H1 (cell line): ENCODE data around the gene HEATR9. TPM values are rescaled to one million over a fixed set of nuclear protein-coding genes. Genes with fewer than 3 reads are reported as not detected.

Experiments used
- CTCF ChIA-PET: fragments of 300-600 bp; sonication (Branson Sonifier 250); formaldehyde crosslinking; loops from one replicate; lab custom pipeline; 2021; ENCODE audit not compliant: partially characterized antibody; lab: Charles Lee
- POLR2A ChIA-PET: fragments of 300-600 bp; sonication (Branson Sonifier 250); formaldehyde crosslinking; loops from one replicate; lab custom pipeline; 2021; ENCODE audit warnings: inconsistent platforms; ENCODE audit not compliant: partially characterized antibody; lab: Charles Lee
- DNase-seq, 2 experiments: peaks; one replicate each; pipeline versions ENCODE4 v3.0.0 to v3.0.0-alpha.2; 2010 to 2022; ENCODE audit warnings: low spot score in 2 of 2, low read depth in 1 of 2, mixed read lengths in 1 of 2
- FAIRE-seq: peaks from 2 replicates; lab custom pipeline; 2011; peaks lifted over from hg19 to GRCh38; lab: Jason Lieb, UNC
- H2AFZ ChIP-seq: 2 replicates; pipeline ENCODE4 v1.8.1; 2012; ENCODE audit warnings: low read length, inconsistent platforms
- H2AK5ac ChIP-seq: 2 replicates; pipeline ENCODE4 v1.6.1; 2013; ENCODE audit warnings: low read depth, low read length
- H2BK120ac ChIP-seq: replicated peaks from 2 replicates; pipeline ENCODE3; 2013; ENCODE audit warnings: low read depth, low read length, inconsistent platforms
- H2BK12ac ChIP-seq: 2 replicates; pipeline ENCODE4 v1.6.1; 2013; ENCODE audit warnings: low read depth, low read length
- H2BK15ac ChIP-seq: 2 replicates; pipeline ENCODE4 v1.6.1; 2013; ENCODE audit warnings: low read length
- H2BK20ac ChIP-seq: 2 replicates; pipeline ENCODE4 v1.6.1; 2013; ENCODE audit warnings: low read length
- H2BK5ac ChIP-seq: 2 replicates; pipeline ENCODE4 v1.6.1; 2013; ENCODE audit warnings: low read depth, low read length
- H3K14ac ChIP-seq: 2 replicates; pipeline ENCODE4 v1.6.1; 2013; ENCODE audit warnings: inconsistent platforms; ENCODE audit not compliant: insufficient read length
- H3K18ac ChIP-seq: 2 replicates; pipeline ENCODE4 v1.6.1; 2013; ENCODE audit warnings: low read length; ENCODE audit errors: extremely low read depth
- H3K23ac ChIP-seq: 2 replicates; pipeline ENCODE4 v1.6.1; 2013; ENCODE audit warnings: inconsistent platforms; ENCODE audit not compliant: insufficient read length
- H3K23me2 ChIP-seq: 2 replicates; pipeline ENCODE4 v1.6.1; 2013; ENCODE audit warnings: low read depth, low read length
- H3K27ac ChIP-seq: 2 replicates; pipeline ENCODE4 v1.6.1; 2011; ENCODE audit warnings: low read depth, low read length, inconsistent platforms
- H3K27me3 ChIP-seq, 4 experiments: replicated peaks in 1 of 4; 1 replicate in 1 of 4; 2 replicates in 3 of 4; pipeline versions ENCODE4 v1.6.1 to v1.8.1; 2011 to 2013; ENCODE audit warnings: low read length in 3 of 4, mild to moderate bottlenecking in 3 of 4, inconsistent platforms in 2 of 4, mixed read lengths in 2 of 4, moderate library complexity in 1 of 4; ENCODE audit not compliant: control insufficient read depth in 3 of 4, insufficient read depth in 3 of 4; ENCODE audit errors: extremely low read depth in 1 of 4
- H3K36me3 ChIP-seq, 4 experiments: 2 replicates each; pipeline versions ENCODE4 v1.6.1 to v1.8.1; 2011 to 2013; ENCODE audit warnings: mild to moderate bottlenecking in 4 of 4, low read length in 3 of 4, moderate library complexity in 2 of 4, control low read depth in 1 of 4, inconsistent platforms in 1 of 4; ENCODE audit not compliant: insufficient read depth in 4 of 4, control insufficient read depth in 2 of 4
- H3K4ac ChIP-seq: replicated peaks from 2 replicates; pipeline ENCODE3; 2013; ENCODE audit warnings: low read length, low read depth, mixed read lengths, inconsistent platforms; ENCODE audit not compliant: insufficient read length
- H3K4me1 ChIP-seq, 4 experiments: replicated peaks in 1 of 4; 1 replicate in 1 of 4; 2 replicates in 3 of 4; pipeline versions ENCODE4 v1.6.1 to v1.8.1; 2011 to 2013; ENCODE audit warnings: low read length in 3 of 4, inconsistent platforms in 2 of 4, mixed read lengths in 1 of 4; ENCODE audit not compliant: insufficient read depth in 4 of 4, control insufficient read depth in 3 of 4
- H3K4me2 ChIP-seq, 2 experiments: 2 replicates each; pipeline versions ENCODE4 v1.6.1 to v1.8.1; 2011 to 2013; ENCODE audit warnings: low read depth in 2 of 2, low read length in 2 of 2, control low read depth in 1 of 2, inconsistent platforms in 1 of 2, mild to moderate bottlenecking in 1 of 2; ENCODE audit not compliant: insufficient read depth in 1 of 2
- H3K4me3 ChIP-seq, 4 experiments: fragments of 200-600, 300-600 bp in 1 of 4; sonication (generic), shearing (Covaris generic), sonication (Bioruptor Twin) in 1 of 4; 2 replicates each; pipeline versions ENCODE4 v1.5.1 to v1.8.1; 2011 to 2016; ENCODE audit warnings: low read length in 4 of 4, low read depth in 3 of 4, control low read depth in 2 of 4, inconsistent platforms in 2 of 4, mild to moderate bottlenecking in 2 of 4, mixed read lengths in 1 of 4, moderate library complexity in 1 of 4; ENCODE audit not compliant: insufficient read depth in 2 of 4; ENCODE audit errors: extremely low read depth in 1 of 4
- H3K56ac ChIP-seq: replicated peaks from 2 replicates; pipeline ENCODE3; 2013; ENCODE audit warnings: low read depth, mild to moderate bottlenecking, mixed read lengths, low read length, inconsistent platforms; ENCODE audit not compliant: insufficient read length
- H3K79me1 ChIP-seq: 2 replicates; pipeline ENCODE4 v1.6.1; 2013; ENCODE audit warnings: low read depth, low read length, control low read depth
- H3K79me2 ChIP-seq, 2 experiments: 2 replicates each; pipeline versions ENCODE4 v1.6.1 to v1.8.1; 2012 to 2013; ENCODE audit warnings: low read length in 2 of 2, mild to moderate bottlenecking in 2 of 2, inconsistent platforms in 1 of 2; ENCODE audit not compliant: insufficient read depth in 2 of 2, control insufficient read depth in 1 of 2
- H3K9ac ChIP-seq, 4 experiments: replicated peaks in 1 of 4; 1 replicate in 1 of 4; 2 replicates in 3 of 4; pipeline versions ENCODE4 v1.6.1 to v1.8.1; 2011 to 2013; ENCODE audit warnings: low read depth in 3 of 4, low read length in 3 of 4, control low read depth in 2 of 4, mild to moderate bottlenecking in 2 of 4, moderate library complexity in 2 of 4, inconsistent platforms in 1 of 4; ENCODE audit errors: extremely low read depth in 1 of 4
- H3K9me3 ChIP-seq, 2 experiments: 2 replicates each; pipeline versions ENCODE4 v1.6.1 to v1.8.1; 2012 to 2013; ENCODE audit warnings: mild to moderate bottlenecking in 2 of 2, moderate library complexity in 2 of 2, control low read depth in 1 of 2, inconsistent platforms in 1 of 2, low read depth in 1 of 2, low read length in 1 of 2, mixed read lengths in 1 of 2; ENCODE audit not compliant: insufficient read depth in 2 of 2
- H4K20me1 ChIP-seq, 2 experiments: replicated peaks in 1 of 2; 2 replicates each; pipeline versions ENCODE3 to v1.8.1; 2011 to 2013; ENCODE audit warnings: inconsistent platforms in 2 of 2, low read length in 2 of 2, mild to moderate bottlenecking in 1 of 2; ENCODE audit not compliant: insufficient read depth in 2 of 2, control insufficient read depth in 1 of 2
- H4K5ac ChIP-seq: 2 replicates; pipeline ENCODE4 v1.6.1; 2013; ENCODE audit warnings: low read length, low read depth, mixed read lengths, inconsistent platforms; ENCODE audit not compliant: insufficient read length
- H4K8ac ChIP-seq: 2 replicates; pipeline ENCODE4 v1.8.0; 2013; ENCODE audit warnings: mild to moderate bottlenecking, moderate library complexity, low read length, inconsistent platforms; ENCODE audit not compliant: insufficient read depth; ENCODE audit errors: extremely low read depth
- H4K91ac ChIP-seq: replicated peaks from 2 replicates; pipeline ENCODE3; 2013; ENCODE audit warnings: low read length, mixed read lengths, inconsistent platforms; ENCODE audit not compliant: insufficient read length
- CHD1 ChIP-seq: IDR thresholded peaks from 2 replicates; pipeline ENCODE4 v1.6.1; 2012; ENCODE audit warnings: low read depth, low read length, improper control_type of control experiment
- CREB1 ChIP-seq: IDR thresholded peaks from 2 replicates; pipeline ENCODE4 v1.6.1; 2012; ENCODE audit warnings: inconsistent platforms
- RXRA ChIP-seq: IDR thresholded peaks from 2 replicates; pipeline ENCODE4 v1.6.1; 2011; ENCODE audit warnings: low read depth, mild to moderate bottlenecking, low read length, moderate library complexity; ENCODE audit not compliant: insufficient read depth
- SIN3A ChIP-seq, 2 experiments: IDR thresholded peaks in 1 of 2; conservative IDR thresholded peaks in 1 of 2; 2 replicates each; pipeline ENCODE4 v1.6.1; 2011 to 2012; ENCODE audit warnings: low read length in 2 of 2, improper control_type of control experiment in 1 of 2, low read depth in 1 of 2, mild to moderate bottlenecking in 1 of 2
- WGBS, 2 experiments: shearing (Covaris generic) in 1 of 2; methylation state at CpG; one replicate each; pipeline versions ENCODE4 v1.1.6 to v1.1.7; 2013 to 2015; ENCODE audit warnings: low lambda C conversion rate in 2 of 2, mixed read lengths in 2 of 2, inconsistent platforms in 1 of 2, low coverage in 1 of 2, missing lambda C conversion rate in 1 of 2; ENCODE audit not compliant: insufficient replicate concordance in 2 of 2, insufficient coverage in 1 of 2, insufficient read length in 1 of 2; ENCODE audit errors: extremely low coverage in 1 of 2, missing lambda C conversion rate in 1 of 2; 5-methylcytosine and 5-hydroxymethylcytosine counted together
- polyA plus RNA-seq, 7 experiments: library from polyadenylated mRNA; depleted of rRNA in 3 of 7; stranded (reverse) in 5 of 7; unstranded in 2 of 7; fragments of >200 nt in 5 of 7; fragments of 200-250 nt in 2 of 7; gene quantifications; 1 replicate in 5 of 7; 2 replicates in 1 of 7; 4 replicates in 1 of 7; pipeline versions ENCODE4 v1.2.1 to v1.2.3, GENCODE V29; 2011 to 2013; ENCODE audit warnings: missing spikeins in 2 of 7, mixed read lengths in 2 of 7
- total RNA-seq: library from RNA; stranded (reverse); fragmentation: NEBNext Ultra II Directional; extraction: Animal tissue kit (Norgen Biotek cat#: 25700); gene quantifications from 2 replicates; pipeline ENCODE4 v1.2.1, GENCODE V29; 2021

The HEATR9 gene
- total and polyA plus RNA-seq, 2 of the 8 experiments (the other 6 are each of a cell fraction or from before 2014, with no cell fraction given), result not detected

GRCh38 chr17:35842239-35842638 lies 26.5 kb downstream of the HEATR9 start:
- Histone ChIP-seq H3K4ac (no peak overlapping the region), H3K36me3 (peaks cover 45 to 98% (median 80%) of the 10 kb centered on the region in 4 experiments), H2AK5ac (no peak overlapping the region), H4K91ac (no peak overlapping the region), H4K8ac (no peak overlapping the region), H3K23me2 (no peaks in the 10 kb centered on the region), H3K9me3 (no peaks in the 10 kb centered on the region), H3K27me3 (no peaks in the 10 kb centered on the region; a peak in 1 of 7 replicates), H3K79me2 (no peaks in the 10 kb centered on the region), H3K23ac (no peak overlapping the region), H2AFZ (no peak overlapping the region), H2BK5ac (no peak overlapping the region), H3K4me2 (no peak overlapping the region), H4K20me1 (peaks cover 1 to 3% of the 10 kb centered on the region in 2 experiments), H3K14ac (no peak overlapping the region), H2BK15ac (no peak overlapping the region), H3K9ac (no peak overlapping the region), H4K5ac (no peak overlapping the region), H3K18ac (no peak overlapping the region), H2BK12ac (no peak overlapping the region), H2BK20ac (no peak overlapping the region), H3K4me1 (no peaks in the 10 kb centered on the region), H3K4me3 (no peak overlapping the region), H2BK120ac (no peak overlapping the region), H3K79me1 (no peaks in the 10 kb centered on the region), H3K27ac (no peak overlapping the region), H3K56ac (no peak overlapping the region)
- no peak for TF ChIP-seq CHD1
- no peak for TF ChIP-seq RXRA
- TF ChIP-seq SIN3A (conservative IDR thresholded peaks at IDR 0.05 in 1 of 2, IDR thresholded peaks at IDR 0.05 in 1 of 2; ENCODE audit: low read depth in 1 of 2, low read length in 2 of 2), result no peak
- no peak for TF ChIP-seq CREB1
- DNase-seq, result no peak
- no peak for FAIRE-seq
- WGBS, 2 experiments, result 95% methylated on average over 5 of the region's 5 CpGs; no CpG with 5 or more reads in 1 of the 2 experiments
- ChIA-PET CTCF (interaction anchor here (0.6 to 2.3 kb wide), 7 partner anchors 9 to 264 kb away, joined by 3 to 8 read pairs (median 6); no protein-coding TSS in a partner anchor), POLR2A (interaction anchor here (0.6 to 3.1 kb wide), 6 partner anchors 10 to 117 kb away, joined by 3 to 24 read pairs (median 4); partner anchors contain the start of gene HEATR9)
